GM12873 (cell line): Measurements from ENCODE around the gene C2orf49.

Experiments
- TF ChIP-seq, protein P1 (sequence below): IDR thresholded peaks from 2 replicates; pipeline ENCODE4 v1.5.1; 2012; ENCODE audit warnings: low read depth, mild to moderate bottlenecking, moderate library complexity, low read length, control low read depth; ENCODE audit not compliant: insufficient read depth; ENCODE audit errors: missing control alignments

The C2orf49 gene

DNA sequence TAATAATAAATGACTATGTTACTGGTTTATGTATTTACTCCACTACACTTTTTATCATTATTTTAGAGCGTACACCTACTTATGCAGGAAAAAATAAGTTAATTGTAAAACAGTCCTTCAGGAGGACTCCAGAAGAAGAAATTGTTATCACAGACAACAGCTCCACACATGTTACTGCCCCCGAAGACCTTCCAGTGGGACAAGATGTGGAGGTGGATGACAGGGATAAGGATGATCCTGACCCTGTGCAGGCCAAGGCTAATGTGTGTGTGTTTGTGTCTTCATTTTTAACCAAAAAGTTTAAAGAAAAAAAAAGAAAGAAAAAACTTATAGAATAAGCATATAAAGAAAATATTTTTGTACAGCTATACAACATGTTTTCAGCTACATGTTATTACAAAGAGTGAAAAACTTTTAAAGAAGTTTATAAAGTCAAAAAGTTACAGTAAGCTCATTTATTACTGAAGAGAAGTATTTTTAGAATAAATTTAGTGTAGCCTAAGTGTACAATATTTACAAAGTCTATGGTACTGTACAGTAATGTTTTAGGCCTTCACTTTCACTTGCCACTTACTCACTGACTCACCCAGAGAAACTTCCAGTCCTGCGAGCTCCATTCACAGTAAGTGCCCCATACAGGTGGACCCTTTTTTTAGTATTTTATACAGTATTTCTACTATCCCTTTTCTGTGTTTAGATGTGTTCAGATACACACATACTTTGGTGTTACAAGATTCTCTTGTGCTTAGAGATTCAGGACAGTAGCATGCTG is 15.3 kb upstream of the C2orf49 start:
- TF ChIP-seq, protein P1, sequence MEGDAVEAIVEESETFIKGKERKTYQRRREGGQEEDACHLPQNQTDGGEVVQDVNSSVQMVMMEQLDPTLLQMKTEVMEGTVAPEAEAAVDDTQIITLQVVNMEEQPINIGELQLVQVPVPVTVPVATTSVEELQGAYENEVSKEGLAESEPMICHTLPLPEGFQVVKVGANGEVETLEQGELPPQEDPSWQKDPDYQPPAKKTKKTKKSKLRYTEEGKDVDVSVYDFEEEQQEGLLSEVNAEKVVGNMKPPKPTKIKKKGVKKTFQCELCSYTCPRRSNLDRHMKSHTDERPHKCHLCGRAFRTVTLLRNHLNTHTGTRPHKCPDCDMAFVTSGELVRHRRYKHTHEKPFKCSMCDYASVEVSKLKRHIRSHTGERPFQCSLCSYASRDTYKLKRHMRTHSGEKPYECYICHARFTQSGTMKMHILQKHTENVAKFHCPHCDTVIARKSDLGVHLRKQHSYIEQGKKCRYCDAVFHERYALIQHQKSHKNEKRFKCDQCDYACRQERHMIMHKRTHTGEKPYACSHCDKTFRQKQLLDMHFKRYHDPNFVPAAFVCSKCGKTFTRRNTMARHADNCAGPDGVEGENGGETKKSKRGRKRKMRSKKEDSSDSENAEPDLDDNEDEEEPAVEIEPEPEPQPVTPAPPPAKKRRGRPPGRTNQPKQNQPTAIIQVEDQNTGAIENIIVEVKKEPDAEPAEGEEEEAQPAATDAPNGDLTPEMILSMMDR, result no peak

DNA sequence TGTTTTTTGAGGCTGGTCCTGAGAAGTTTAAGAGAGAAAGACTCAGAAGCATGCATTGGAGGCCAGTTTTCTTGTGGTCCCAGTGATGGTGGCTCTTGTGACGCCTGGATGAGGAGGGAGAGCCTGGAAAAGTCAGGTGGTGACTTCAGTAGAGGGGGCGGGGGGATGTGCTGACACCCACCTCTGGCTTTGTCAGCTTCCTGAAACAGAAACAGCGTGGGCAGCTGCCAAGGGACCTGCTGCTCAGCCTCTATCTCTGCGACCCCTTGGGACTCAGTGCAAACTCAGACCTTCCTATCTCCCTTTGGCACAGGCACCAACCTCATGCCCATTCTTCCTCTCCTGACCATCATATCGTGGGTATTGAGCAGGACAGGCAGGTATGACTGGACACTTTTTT is 14.2 kb upstream of the C2orf49 start:
- TF ChIP-seq, protein P1, result no peak

DNA sequence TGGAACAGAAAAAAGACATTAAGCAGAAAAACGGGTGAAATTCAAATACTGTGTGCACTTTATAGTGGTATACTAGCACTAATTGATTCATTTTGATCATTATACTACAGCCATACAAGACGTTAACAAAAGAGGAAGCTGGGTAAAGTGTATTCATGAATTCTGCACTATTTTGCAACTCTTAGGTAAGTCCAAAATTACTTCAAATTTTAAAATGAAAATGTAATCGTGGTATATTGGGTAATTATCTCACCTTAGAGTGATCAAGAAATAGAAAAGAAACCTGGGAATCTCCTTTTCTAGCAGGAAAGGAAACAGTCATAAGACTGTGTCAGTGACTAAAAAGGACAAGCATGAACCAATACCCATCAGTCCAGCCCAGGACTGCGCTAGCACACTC is 13.2 kb upstream of the C2orf49 start:
- TF ChIP-seq, protein P1, result no peak

- TF ChIP-seq, protein P1, result no peak
These were observed 12.6 kb upstream of the C2orf49 start for GRCh38 chr2:105324732-105325131.

DNA sequence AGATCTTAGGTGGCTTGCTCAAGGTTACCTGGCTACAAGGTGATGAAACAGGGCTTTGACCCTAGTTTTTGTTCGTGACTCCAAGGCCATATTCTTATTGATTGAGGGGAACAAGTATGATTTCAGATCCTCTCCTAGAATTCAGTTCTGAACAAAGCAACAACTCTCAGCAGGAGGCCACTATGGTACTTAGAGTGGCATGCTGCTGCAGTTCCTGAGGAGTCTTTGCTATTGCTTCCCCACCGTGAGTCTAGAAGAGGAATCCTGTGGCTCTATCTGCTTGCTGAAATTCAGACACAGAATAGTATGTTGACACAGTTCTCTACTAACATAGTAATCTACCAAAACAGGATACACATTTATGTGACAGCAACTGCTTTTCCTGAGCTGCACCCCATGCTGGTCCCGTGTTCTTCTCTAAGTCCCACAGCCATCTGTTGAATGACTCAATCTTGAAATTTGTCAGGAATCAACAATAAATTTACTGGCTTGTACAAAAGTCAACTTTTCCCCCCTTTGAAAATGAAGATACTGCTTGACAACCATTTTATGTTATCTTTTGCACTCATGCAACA is 11.9 kb upstream of the C2orf49 start:
- TF ChIP-seq, protein P1, result no peak

DNA sequence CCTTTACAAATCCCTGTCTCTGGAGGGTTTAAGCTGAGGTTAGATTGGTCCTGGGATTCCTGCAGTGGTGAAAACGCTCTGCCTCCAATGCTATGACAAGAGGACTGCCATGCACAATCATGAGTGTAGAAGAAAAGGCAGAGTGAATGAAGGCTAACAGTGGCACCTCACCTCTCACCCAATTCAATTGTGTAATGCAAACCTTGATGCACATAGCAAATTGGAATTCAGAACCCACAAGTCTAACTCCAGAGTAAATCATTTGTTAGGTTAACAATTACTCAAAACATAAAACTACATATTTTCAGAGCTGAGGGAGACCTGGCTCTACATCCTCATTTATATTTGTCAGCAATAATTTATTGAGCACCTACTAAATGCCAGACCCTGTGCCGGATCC is 9.7 kb upstream of the C2orf49 start:
- TF ChIP-seq, protein P1, result no peak

GRCh38 chr2:105328281-105329196 is 8.8 kb upstream of the C2orf49 start:
- TF ChIP-seq, protein P1, result no peak
